Panc1 (cell line): ENCODE measurements around the gene DGCR2. TPM values are rescaled to one million over a fixed set of nuclear protein-coding genes. Genes with fewer than 3 reads are reported as not detected.

Experiments used
- ATAC-seq: fragments of 200-7000 bp; cut with Tn5 transposase; 2 replicates; pipeline ENCODE4 v1.9.1; 2020; ENCODE audit warnings: mild to moderate bottlenecking, moderate library complexity
- BruUV-seq: library from RNA; stranded (reverse); fragments of 400-500 nt; replicated peaks from 2 replicates; lab custom pipeline; 2021; lab: Mats Ljungman, UMichigan
- CTCF ChIA-PET: fragments of 300-600 bp; sonication (Branson Sonifier 250); formaldehyde crosslinking; loops from one replicate; lab custom pipeline; 2022; ENCODE audit warnings: antibody characterized with exemption; lab: Charles Lee
- POLR2A ChIA-PET: fragments of 300-600 bp; sonication (Branson Sonifier 250); formaldehyde crosslinking; loops from one replicate; lab custom pipeline; 2022; ENCODE audit warnings: antibody characterized with exemption; lab: Charles Lee
- DNase-seq: peaks from one replicate; pipeline ENCODE4 v3.0.0-alpha.2; 2010; ENCODE audit warnings: low read depth, low spot score
- H3K27ac ChIP-seq: 2 replicates; pipeline ENCODE4 v1.5.1; 2011; ENCODE audit warnings: mild to moderate bottlenecking, low read length, inconsistent platforms
- H3K27me3 ChIP-seq: fragments of 200-500 bp; sonication (Bioruptor generic); 2 replicates; pipeline ENCODE4 v1.6.0; 2014; ENCODE audit warnings: low read length, inconsistent platforms; ENCODE audit not compliant: control insufficient read depth, insufficient read depth
- H3K36me3 ChIP-seq: fragments of 200-500 bp; sonication (Bioruptor generic); 2 replicates; pipeline ENCODE4 v1.5.1; 2014; ENCODE audit warnings: inconsistent platforms, mild to moderate bottlenecking, low read length, moderate library complexity; ENCODE audit not compliant: control insufficient read depth, insufficient read depth
- H3K4me1 ChIP-seq: 2 replicates; pipeline ENCODE4 v1.5.1; 2011; ENCODE audit warnings: inconsistent platforms, mild to moderate bottlenecking, low read length, moderate library complexity; ENCODE audit not compliant: control insufficient read depth, insufficient read depth
- H3K4me3 ChIP-seq, 2 experiments: 2 replicates each; pipeline ENCODE4 v1.5.1; 2011 to 2012; ENCODE audit warnings: low read depth in 2 of 2, low read length in 2 of 2, mild to moderate bottlenecking in 2 of 2, inconsistent platforms in 1 of 2, moderate library complexity in 1 of 2
- H3K9me3 ChIP-seq: fragments of 200-500 bp; sonication (Bioruptor generic); 2 replicates; pipeline ENCODE4 v1.5.1; 2014; ENCODE audit warnings: low read depth, mild to moderate bottlenecking, inconsistent platforms, low read length, moderate library complexity; ENCODE audit not compliant: control insufficient read depth, insufficient read depth
- CTCF ChIP-seq: fragments of 450-650 bp; IDR thresholded peaks from 2 replicates; pipeline ENCODE4 v1.5.1; 2017; ENCODE audit warnings: mild to moderate bottlenecking
- POLR2AphosphoS5 ChIP-seq: IDR thresholded peaks from 2 replicates; pipeline ENCODE4 v1.6.1; 2012; ENCODE audit warnings: mild to moderate bottlenecking, low read depth, low read length, moderate library complexity
- REST ChIP-seq, 2 experiments: IDR thresholded peaks; 2 replicates each; pipeline ENCODE4 v1.6.1; 2011 to 2012; ENCODE audit warnings: low read depth in 2 of 2, control low read depth in 1 of 2, low read length in 1 of 2, mild to moderate bottlenecking in 1 of 2, moderate library complexity in 1 of 2; ENCODE audit not compliant: insufficient read depth in 1 of 2
- SIN3A ChIP-seq: IDR thresholded peaks from 2 replicates; pipeline ENCODE4 v1.6.1; 2012; ENCODE audit warnings: low read depth, mild to moderate bottlenecking, low read length, moderate library complexity, borderline replicate concordance; ENCODE audit not compliant: insufficient read depth
- TCF7L2 ChIP-seq: IDR thresholded peaks from 2 replicates; pipeline ENCODE4 v1.6.1; 2011; ENCODE audit warnings: mild to moderate bottlenecking, low read depth, low read length, inconsistent platforms
- in situ Hi-C: cut with HindIII; loops from 2 replicates; pipeline ENCODE4 v1.10.0; 2016; ENCODE audit warnings: low sequenced_read_pairs, low pct_unique_long_range_greater_than_20kb
- intact Hi-C: fragments of 100-400 bp; cut with micrococcal nuclease; formaldehyde crosslinking; loops from one replicate; pipeline ENCODE4 v1.10.0; 2022; ENCODE audit not compliant: unreplicated experiment
- total RNA-seq: library from RNA; stranded (reverse); gene quantifications from one replicate; pipeline ENCODE4 v1.2.1, GENCODE V29; 2021; ENCODE audit not compliant: unreplicated experiment

The DGCR2 gene
- total RNA-seq, 1 experiment from 2014 or later, result 35.1 TPM

GRCh38 chr22:19133561-19133960, 11.3 kb upstream of the DGCR2 start:
- no peaks in the 10 kb centered on the region for H3K9me3 ChIP-seq
- CTCF ChIA-PET, result no interaction called here
- ATAC-seq (no peak), DNase-seq (no peak)
- H3K4me3 ChIP-seq, result no peak overlapping the region
- no peak overlapping the region for H3K27ac ChIP-seq
- no peaks in the 10 kb centered on the region for H3K36me3 ChIP-seq
- no TSS peak for BruUV-seq
- H3K27me3 ChIP-seq, result no peaks in the 10 kb centered on the region
- intact Hi-C loops, result no loop called here
- in situ Hi-C loops, result no loop called here
- no peak for TF ChIP-seq SIN3A
- TF ChIP-seq POLR2AphosphoS5, result no peak
- no peak for TF ChIP-seq CTCF
- no peak for TF ChIP-seq REST (IDR thresholded peaks at IDR 0.05; ENCODE audit: insufficient read depth in 1 of 2, low read depth in 2 of 2, low read length in 1 of 2)
- TF ChIP-seq TCF7L2, result no peak
- POLR2A ChIA-PET, result no interaction called here
- H3K4me1 ChIP-seq, result no peaks in the 10 kb centered on the region

GRCh38 chr22:19132693-19133400, 10.6 kb upstream of the DGCR2 start:
- in situ Hi-C loops, result no loop called here

More at GRCh38 chr22:19132693-19133400, 10.6 kb upstream of the DGCR2 start:
- H3K4me3 ChIP-seq, result no peak overlapping the region
- CTCF ChIA-PET, result no interaction called here
- intact Hi-C loops, result no loop called here
- ATAC-seq, result no peak
- no peaks in the 10 kb centered on the region for H3K36me3 ChIP-seq
- DNase-seq, result no peak
- no peaks in the 10 kb centered on the region for H3K4me1 ChIP-seq
- TF ChIP-seq REST (IDR thresholded peaks at IDR 0.05; ENCODE audit: insufficient read depth in 1 of 2, low read depth in 2 of 2, low read length in 1 of 2), result no peak
- TF ChIP-seq TCF7L2, result no peak
- no peak for TF ChIP-seq CTCF
- no peak for TF ChIP-seq POLR2AphosphoS5
- TF ChIP-seq SIN3A, result no peak
- no peaks in the 10 kb centered on the region for H3K27me3 ChIP-seq
- no TSS peak for BruUV-seq
- POLR2A ChIA-PET, result no interaction called here
- H3K27ac ChIP-seq, result no peak overlapping the region
- H3K9me3 ChIP-seq, result no peaks in the 10 kb centered on the region
